ENCODE results near the gene SLC35D2.
A peak's percentile ranks its signal among the peaks of the same experiment; 100 is the strongest.
"Not testable (repeated sequence)": the region's sequence is repeated elsewhere in the genome, so short reads cannot be mapped to it uniquely, and the experiment has no call there.

Gene SLC35D2

GRCh38 chr9:96327694-96328352, 55.7 kb downstream of the SLC35D2 start:
- Histone ChIP-seq H3K18ac (ENCODE audit: low read length) (no peak overlapping the region), H2BK120ac (ENCODE audit: low read depth, low read length) (no peak overlapping the region), H3K23ac (ENCODE audit: low read depth, low read length, poor library complexity) (no peak overlapping the region), H3K4ac (ENCODE audit: low read length) (no peak overlapping the region), H2BK5ac (ENCODE audit: low read length) (no peak overlapping the region), H3K27me3 (ENCODE audit: control insufficient read depth in 3 of 3, insufficient read depth in 3 of 3, low read depth in 1 of 3, low read length in 3 of 3) (no peaks in the 10 kb centered on the region), H3K4me1 (ENCODE audit: control insufficient read depth in 2 of 2, insufficient read depth in 1 of 2, low read depth in 1 of 2, low read length in 2 of 2) (peaks cover 0 to 2% of the 10 kb centered on the region in 2 donors), H2BK12ac (ENCODE audit: low read length) (no peak overlapping the region), H3K4me3 (ENCODE audit: low read length in 2 of 2) (no peak overlapping the region), H3K4me2 (ENCODE audit: insufficient read depth, low read length, poor library complexity, severe bottlenecking) (no peak overlapping the region), H3K79me1 (ENCODE audit: low read depth, low read length) (no peaks in the 10 kb centered on the region), H2AFZ (ENCODE audit: low read length) (no peak overlapping the region), H4K91ac (ENCODE audit: low read depth, low read length, poor library complexity) (no peak overlapping the region), H3K14ac (ENCODE audit: low read length) (no peak overlapping the region), H3K9ac (ENCODE audit: low read depth, low read length, poor library complexity) (no peak overlapping the region), H3K27ac (replicated peaks; ENCODE audit: low read length) (no peak overlapping the region), H3K9me3 (replicated peaks in 1 of 2; ENCODE audit: control insufficient read depth in 2 of 2, insufficient read depth in 1 of 2, low read depth in 1 of 2, low read length in 2 of 2) (no peaks in the 10 kb centered on the region), H2BK15ac (ENCODE audit: low read length) (no peak overlapping the region), H2AK5ac (ENCODE audit: low read depth, low read length) (no peak overlapping the region), H4K8ac (ENCODE audit: low read depth, low read length) (no peak overlapping the region), H3K36me3 (replicated peaks in 1 of 2; ENCODE audit: control insufficient read depth in 2 of 2, insufficient read depth in 2 of 2, low read length in 2 of 2) (no peaks in the 10 kb centered on the region)
- WGBS, 2 donors (ENCODE audit: extremely low coverage in 2 of 2, insufficient read length in 2 of 2, insufficient replicate concordance in 1 of 2): no CpG with 5 or more reads among the region's 1 CpG
- DNase-seq (ENCODE audit: low spot score): peak; percentile 38

- H3K27ac ChIP-seq (replicated peaks; ENCODE audit: low read length): no peak overlapping the region
- H2AFZ ChIP-seq (ENCODE audit: low read length): no peak overlapping the region
- H2BK12ac ChIP-seq (ENCODE audit: low read length): no peak overlapping the region
- no peak overlapping the region for H3K4me3 ChIP-seq (ENCODE audit: low read length in 2 of 2)
- no peaks in the 10 kb centered on the region for H3K27me3 ChIP-seq (ENCODE audit: control insufficient read depth in 3 of 3, insufficient read depth in 3 of 3, low read depth in 1 of 3, low read length in 3 of 3)
- H4K8ac ChIP-seq (ENCODE audit: low read depth, low read length): no peak overlapping the region
- no peaks in the 10 kb centered on the region for H3K79me1 ChIP-seq (ENCODE audit: low read depth, low read length)
- no peak overlapping the region for H4K91ac ChIP-seq (ENCODE audit: low read depth, low read length, poor library complexity)
- H3K4me1 ChIP-seq (ENCODE audit: control insufficient read depth in 2 of 2, insufficient read depth in 1 of 2, low read depth in 1 of 2, low read length in 2 of 2): peaks cover 0 to 5% of the 10 kb centered on the region in 2 donors
- H3K4me2 ChIP-seq (ENCODE audit: insufficient read depth, low read length, poor library complexity, severe bottlenecking): no peak overlapping the region
- no peak overlapping the region for H3K9ac ChIP-seq (ENCODE audit: low read depth, low read length, poor library complexity)
- H2BK15ac ChIP-seq (ENCODE audit: low read length): no peak overlapping the region
- no peak overlapping the region for H2BK120ac ChIP-seq (ENCODE audit: low read depth, low read length)
- no peaks in the 10 kb centered on the region for H3K9me3 ChIP-seq (replicated peaks in 1 of 2; ENCODE audit: control insufficient read depth in 2 of 2, insufficient read depth in 1 of 2, low read depth in 1 of 2, low read length in 2 of 2)
- DNase-seq (ENCODE audit: low spot score): no peak
- no peak overlapping the region for H3K4ac ChIP-seq (ENCODE audit: low read length)
- H3K23ac ChIP-seq (ENCODE audit: low read depth, low read length, poor library complexity): no peak overlapping the region
- H3K36me3 ChIP-seq (replicated peaks in 1 of 2; ENCODE audit: control insufficient read depth in 2 of 2, insufficient read depth in 2 of 2, low read length in 2 of 2): peaks cover 0 to 7% of the 10 kb centered on the region in 2 donors
- H2BK5ac ChIP-seq (ENCODE audit: low read length): no peak overlapping the region
- H3K18ac ChIP-seq (ENCODE audit: low read length): no peak overlapping the region
- H2AK5ac ChIP-seq (ENCODE audit: low read depth, low read length): no peak overlapping the region
- no peak overlapping the region for H3K14ac ChIP-seq (ENCODE audit: low read length)
These were observed 60.3 kb downstream of the SLC35D2 start for GRCh38 chr9:96323169-96323568.

DNA sequence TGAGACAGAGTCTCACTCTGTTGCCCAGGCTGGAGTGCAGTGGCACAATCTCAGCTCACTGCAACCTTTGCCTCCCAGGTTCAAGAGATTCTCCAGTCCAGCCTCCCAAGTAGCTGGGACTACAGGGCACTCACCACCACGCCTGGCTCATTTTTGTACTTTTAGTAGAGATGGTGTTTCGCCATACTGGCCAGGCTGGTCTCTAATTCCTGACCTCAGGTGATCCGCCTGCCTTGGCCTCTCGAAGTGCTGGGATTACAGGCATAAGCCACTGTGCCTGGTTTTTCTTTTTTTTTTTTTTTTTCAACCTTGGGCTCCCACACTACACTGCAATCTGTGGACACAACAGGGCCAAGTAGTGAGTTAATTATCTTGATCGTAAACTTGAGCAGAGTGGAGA, 60.8 kb downstream of the SLC35D2 start:
- not testable (repeated sequence) for H3K4me3 ChIP-seq (ENCODE audit: low read length in 2 of 2)

GRCh38 chr9:96322210-96322609, 61.3 kb downstream of the SLC35D2 start:
- not testable (repeated sequence) for H3K23ac ChIP-seq (ENCODE audit: low read depth, low read length, poor library complexity); DNase-seq (ENCODE audit: low spot score); H3K4me1 ChIP-seq (ENCODE audit: control insufficient read depth in 2 of 2, insufficient read depth in 1 of 2, low read depth in 1 of 2, low read length in 2 of 2); H3K4me3 ChIP-seq (ENCODE audit: low read length in 2 of 2); H3K27me3 ChIP-seq (ENCODE audit: control insufficient read depth in 3 of 3, insufficient read depth in 3 of 3, low read depth in 1 of 3, low read length in 3 of 3); H3K27ac ChIP-seq (replicated peaks; ENCODE audit: low read length); H3K9me3 ChIP-seq (replicated peaks in 1 of 2; ENCODE audit: control insufficient read depth in 2 of 2, insufficient read depth in 1 of 2, low read depth in 1 of 2, low read length in 2 of 2); H3K36me3 ChIP-seq (replicated peaks in 1 of 2; ENCODE audit: control insufficient read depth in 2 of 2, insufficient read depth in 2 of 2, low read length in 2 of 2); H4K8ac ChIP-seq (ENCODE audit: low read depth, low read length); H2BK120ac ChIP-seq (ENCODE audit: low read depth, low read length); H2BK12ac ChIP-seq (ENCODE audit: low read length); H2AFZ ChIP-seq (ENCODE audit: low read length); H3K14ac ChIP-seq (ENCODE audit: low read length); H3K4ac ChIP-seq (ENCODE audit: low read length); H4K91ac ChIP-seq (ENCODE audit: low read depth, low read length, poor library complexity); H2BK5ac ChIP-seq (ENCODE audit: low read length); H3K9ac ChIP-seq (ENCODE audit: low read depth, low read length, poor library complexity); H3K4me2 ChIP-seq (ENCODE audit: insufficient read depth, low read length, poor library complexity, severe bottlenecking); H2AK5ac ChIP-seq (ENCODE audit: low read depth, low read length); H3K79me1 ChIP-seq (ENCODE audit: low read depth, low read length); H3K18ac ChIP-seq (ENCODE audit: low read length); H2BK15ac ChIP-seq (ENCODE audit: low read length)
- no CpG with 5 or more reads among the region's 3 CpGs for WGBS, 2 donors (ENCODE audit: extremely low coverage in 2 of 2, insufficient read length in 2 of 2, insufficient replicate concordance in 1 of 2)

More for the DNA sequence above, 60.8 kb downstream of the SLC35D2 start:
- not testable (repeated sequence) for H2BK5ac ChIP-seq (ENCODE audit: low read length); H3K14ac ChIP-seq (ENCODE audit: low read length); H3K27ac ChIP-seq (replicated peaks; ENCODE audit: low read length); H3K4ac ChIP-seq (ENCODE audit: low read length); H3K36me3 ChIP-seq (replicated peaks in 1 of 2; ENCODE audit: control insufficient read depth in 2 of 2, insufficient read depth in 2 of 2, low read length in 2 of 2); H4K8ac ChIP-seq (ENCODE audit: low read depth, low read length); DNase-seq (ENCODE audit: low spot score); H3K9ac ChIP-seq (ENCODE audit: low read depth, low read length, poor library complexity); H3K27me3 ChIP-seq (ENCODE audit: control insufficient read depth in 3 of 3, insufficient read depth in 3 of 3, low read depth in 1 of 3, low read length in 3 of 3); H2BK15ac ChIP-seq (ENCODE audit: low read length); H3K4me1 ChIP-seq (ENCODE audit: control insufficient read depth in 2 of 2, insufficient read depth in 1 of 2, low read depth in 1 of 2, low read length in 2 of 2); H4K91ac ChIP-seq (ENCODE audit: low read depth, low read length, poor library complexity); H2BK120ac ChIP-seq (ENCODE audit: low read depth, low read length); H2AFZ ChIP-seq (ENCODE audit: low read length); H3K4me2 ChIP-seq (ENCODE audit: insufficient read depth, low read length, poor library complexity, severe bottlenecking); H3K18ac ChIP-seq (ENCODE audit: low read length); H2BK12ac ChIP-seq (ENCODE audit: low read length); H3K23ac ChIP-seq (ENCODE audit: low read depth, low read length, poor library complexity); H3K79me1 ChIP-seq (ENCODE audit: low read depth, low read length); H3K9me3 ChIP-seq (replicated peaks in 1 of 2; ENCODE audit: control insufficient read depth in 2 of 2, insufficient read depth in 1 of 2, low read depth in 1 of 2, low read length in 2 of 2); H2AK5ac ChIP-seq (ENCODE audit: low read depth, low read length)
- no CpG with 5 or more reads among the region's 5 CpGs for WGBS, 2 donors (ENCODE audit: extremely low coverage in 2 of 2, insufficient read length in 2 of 2, insufficient replicate concordance in 1 of 2)

Data from neuronal stem cell (in vitro differentiated cells).